ENCODE results near the gene PTPRQ. TPM values are rescaled to one million over a fixed set of nuclear protein-coding genes. Genes with fewer than 3 reads are reported as not detected.

PTPRQ gene
- total RNA-seq, 4 donors from 2014 or later, result 0.47 to 47.3 (median 8.5) TPM

DNA sequence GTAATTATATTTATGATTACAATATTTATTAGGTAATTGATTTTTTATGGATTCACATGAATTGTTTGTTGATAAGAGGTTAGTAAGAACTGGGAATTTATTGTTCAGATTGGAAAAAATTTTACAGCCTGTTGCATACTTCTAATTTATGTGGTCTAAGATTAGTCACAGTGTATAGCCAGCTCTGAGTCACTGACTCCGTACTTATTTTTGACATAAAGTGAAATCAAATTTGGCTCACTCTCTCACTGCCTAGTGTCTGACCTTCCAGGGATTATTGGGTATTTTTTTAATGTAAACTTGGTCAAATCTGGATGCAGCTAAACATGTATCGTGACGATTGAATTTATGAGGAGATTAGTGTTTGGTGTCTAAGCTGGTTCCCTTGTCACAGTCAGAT lies 109.3 kb downstream of the PTPRQ start:
- ATAC-seq (ENCODE audit: low FRiP score) (peak; percentile 46), DNase-seq (ENCODE audit: low spot score) (no peak)
- TF ChIP-seq, protein P1, sequence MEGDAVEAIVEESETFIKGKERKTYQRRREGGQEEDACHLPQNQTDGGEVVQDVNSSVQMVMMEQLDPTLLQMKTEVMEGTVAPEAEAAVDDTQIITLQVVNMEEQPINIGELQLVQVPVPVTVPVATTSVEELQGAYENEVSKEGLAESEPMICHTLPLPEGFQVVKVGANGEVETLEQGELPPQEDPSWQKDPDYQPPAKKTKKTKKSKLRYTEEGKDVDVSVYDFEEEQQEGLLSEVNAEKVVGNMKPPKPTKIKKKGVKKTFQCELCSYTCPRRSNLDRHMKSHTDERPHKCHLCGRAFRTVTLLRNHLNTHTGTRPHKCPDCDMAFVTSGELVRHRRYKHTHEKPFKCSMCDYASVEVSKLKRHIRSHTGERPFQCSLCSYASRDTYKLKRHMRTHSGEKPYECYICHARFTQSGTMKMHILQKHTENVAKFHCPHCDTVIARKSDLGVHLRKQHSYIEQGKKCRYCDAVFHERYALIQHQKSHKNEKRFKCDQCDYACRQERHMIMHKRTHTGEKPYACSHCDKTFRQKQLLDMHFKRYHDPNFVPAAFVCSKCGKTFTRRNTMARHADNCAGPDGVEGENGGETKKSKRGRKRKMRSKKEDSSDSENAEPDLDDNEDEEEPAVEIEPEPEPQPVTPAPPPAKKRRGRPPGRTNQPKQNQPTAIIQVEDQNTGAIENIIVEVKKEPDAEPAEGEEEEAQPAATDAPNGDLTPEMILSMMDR (IDR thresholded peaks at IDR 0.05), result no peak

DNA sequence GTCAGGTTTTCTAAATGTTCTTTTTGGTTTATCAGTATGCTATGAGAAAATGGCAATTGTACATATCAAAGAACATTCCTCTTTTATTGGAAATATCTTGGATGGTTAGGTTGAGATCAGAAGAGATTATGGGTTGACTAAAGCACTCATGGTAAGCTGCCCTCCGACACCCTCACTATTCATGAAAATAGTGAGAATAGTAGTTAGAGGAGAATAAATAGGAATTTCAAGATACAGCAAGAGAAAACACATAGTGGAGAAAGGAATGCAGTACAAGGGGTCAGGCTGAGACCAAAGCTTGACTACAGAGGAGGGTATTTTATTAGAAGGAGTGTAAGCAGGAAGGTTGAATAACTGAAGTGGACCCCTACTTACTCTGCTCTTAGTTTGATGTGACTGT lies 112.5 kb downstream of the PTPRQ start:
- TF ChIP-seq, protein P1 (IDR thresholded peaks at IDR 0.05), result no peak
- no peak for ATAC-seq (ENCODE audit: low FRiP score)
- no peak for DNase-seq (ENCODE audit: low spot score)

GRCh38 chr12:80559766-80560165 lies 115.7 kb downstream of the PTPRQ start:
- DNase-seq (ENCODE audit: low spot score), result no peak
- TF ChIP-seq, protein P1 (IDR thresholded peaks at IDR 0.05), result no peak
- no peak for ATAC-seq (ENCODE audit: low FRiP score)

- no peak for ATAC-seq (ENCODE audit: low FRiP score)
- no peak for DNase-seq (ENCODE audit: low spot score)
- TF ChIP-seq, protein P1 (IDR thresholded peaks at IDR 0.05), result no peak
Observed at GRCh38 chr12:80565271-80565670, 121.2 kb downstream of the PTPRQ start.

DNA sequence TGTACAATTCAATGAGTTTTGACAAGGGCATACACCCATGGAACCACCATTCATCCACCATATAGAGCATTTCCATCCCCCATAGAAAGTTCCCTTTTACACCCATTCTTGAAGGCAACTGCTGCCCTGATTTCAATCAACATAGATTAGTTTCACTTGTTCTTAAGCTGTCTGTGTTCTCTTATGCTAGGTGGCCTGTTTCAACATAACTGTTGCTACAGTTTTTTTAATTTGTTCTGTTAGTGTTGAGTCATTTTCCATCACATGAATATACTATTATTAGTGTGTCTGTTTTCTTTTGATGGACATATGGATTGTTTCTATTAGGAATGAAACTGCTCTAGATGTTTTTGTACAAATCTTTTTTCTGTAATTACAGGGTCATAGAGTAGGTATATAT lies 123.4 kb downstream of the PTPRQ start:
- TF ChIP-seq, protein P1 (IDR thresholded peaks at IDR 0.05), result no peak
- DNase-seq (ENCODE audit: low spot score), result no peak

GRCh38 chr12:80576641-80577418 lies 132.8 kb downstream of the PTPRQ start:
- TF ChIP-seq, protein P1 (IDR thresholded peaks at IDR 0.05), result no peak
- ATAC-seq (ENCODE audit: low FRiP score) (no peak), DNase-seq (ENCODE audit: low spot score) (no peak)

More for the DNA sequence above, 123.4 kb downstream of the PTPRQ start:
- no peak for ATAC-seq (ENCODE audit: low FRiP score)

DNA sequence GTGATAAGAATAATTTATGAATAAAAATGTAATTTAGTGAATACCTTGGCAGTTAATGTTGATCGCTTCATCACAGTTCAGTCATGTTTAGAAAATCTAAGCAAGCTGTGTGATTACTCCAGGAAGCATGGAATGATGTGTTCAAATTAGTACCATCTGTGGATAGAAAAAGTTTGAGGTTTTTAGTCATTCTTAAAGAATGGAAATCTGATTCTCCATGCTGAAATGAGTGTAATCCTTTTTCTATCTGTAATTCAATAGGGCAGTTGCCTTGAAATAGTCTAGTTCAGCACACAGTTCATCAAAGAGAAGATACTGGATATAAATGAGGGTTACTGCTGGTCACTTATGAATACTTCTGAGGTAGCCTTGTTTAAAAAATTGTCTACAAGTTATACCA lies 136.2 kb downstream of the PTPRQ start:
- ATAC-seq (ENCODE audit: low FRiP score), result no peak
- no peak for DNase-seq (ENCODE audit: low spot score)
- TF ChIP-seq, protein P1 (IDR thresholded peaks at IDR 0.05), result no peak
